HG03565 (cell line): ENCODE data around the gene AGTR2.
"Not testable (repeated sequence)": the region's sequence is repeated elsewhere in the genome, so short reads cannot be mapped to it uniquely, and the experiment has no call there.

Experiments used
- ATAC-seq: cut with Tn5 transposase; IDR thresholded peaks from one replicate; pipeline ENCODE4 v1.9.1; 2021; ENCODE audit warnings: mild to moderate bottlenecking, moderate library complexity; ENCODE audit not compliant: unreplicated experiment

The AGTR2 gene, protein sequence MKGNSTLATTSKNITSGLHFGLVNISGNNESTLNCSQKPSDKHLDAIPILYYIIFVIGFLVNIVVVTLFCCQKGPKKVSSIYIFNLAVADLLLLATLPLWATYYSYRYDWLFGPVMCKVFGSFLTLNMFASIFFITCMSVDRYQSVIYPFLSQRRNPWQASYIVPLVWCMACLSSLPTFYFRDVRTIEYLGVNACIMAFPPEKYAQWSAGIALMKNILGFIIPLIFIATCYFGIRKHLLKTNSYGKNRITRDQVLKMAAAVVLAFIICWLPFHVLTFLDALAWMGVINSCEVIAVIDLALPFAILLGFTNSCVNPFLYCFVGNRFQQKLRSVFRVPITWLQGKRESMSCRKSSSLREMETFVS

DNA sequence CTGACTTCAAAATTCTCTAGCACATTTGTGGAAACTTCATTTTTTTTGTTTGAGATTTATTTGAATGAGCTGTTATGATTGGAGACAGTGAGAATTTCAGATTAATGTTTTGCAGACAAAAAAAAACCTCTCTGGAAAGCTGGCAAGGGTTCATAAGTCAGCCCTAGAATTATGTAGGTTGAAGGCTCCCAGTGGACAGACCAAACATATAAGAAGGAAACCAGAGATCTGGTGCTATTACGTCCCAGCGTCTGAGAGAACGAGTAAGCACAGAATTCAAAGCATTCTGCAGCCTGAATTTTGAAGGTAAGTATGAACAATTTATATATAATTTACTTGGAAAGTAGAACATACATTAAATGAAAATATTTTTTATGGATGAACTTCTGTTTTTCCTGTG, at the start of gene AGTR2:
AGTR2 (plus strand) TSS at position 234 of the 400 bp plus-strand sequence. CDS start 1,537 bp downstream, outside the sequence.
- ATAC-seq = no peak

DNA sequence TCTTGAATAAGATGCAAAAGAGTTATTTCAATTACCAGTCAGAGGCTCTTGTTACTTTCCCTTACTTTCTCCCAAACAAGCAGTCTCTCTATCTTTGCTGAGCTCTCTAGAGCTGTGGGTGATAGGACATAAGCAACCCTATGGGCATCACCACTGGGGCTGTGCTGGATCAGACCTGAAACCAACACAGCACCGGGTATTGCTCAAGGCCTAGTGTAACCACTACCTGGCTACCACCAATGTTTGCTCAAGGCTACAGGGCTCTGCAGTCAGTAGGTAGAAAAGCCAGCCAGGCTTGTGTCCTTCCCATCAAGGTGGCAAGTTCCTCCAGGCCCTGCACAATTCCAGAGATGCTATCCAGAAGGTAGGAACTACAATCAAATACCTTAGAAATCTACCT, 35.3 kb upstream of the AGTR2 start:
- no peak for ATAC-seq

DNA sequence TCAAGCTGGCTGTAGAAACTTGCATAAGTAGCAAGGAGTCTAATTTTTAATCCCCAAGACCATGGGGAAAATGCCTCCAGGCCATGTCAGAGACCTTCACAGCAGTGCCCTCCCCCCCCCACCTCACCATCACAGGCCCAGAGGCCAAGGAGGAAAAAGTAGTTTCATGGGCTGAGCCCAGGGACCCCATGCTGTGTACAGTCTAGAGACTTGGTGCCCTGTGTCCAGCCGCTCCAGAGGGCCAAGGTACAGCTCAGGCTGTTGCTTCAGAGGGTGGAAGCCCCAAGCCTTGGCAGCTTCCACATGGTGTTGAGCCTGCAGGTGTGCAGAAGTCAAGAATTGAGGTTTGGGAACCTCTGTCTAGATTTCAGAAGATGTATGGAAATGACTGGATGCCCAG, 29.3 kb upstream of the AGTR2 start:
- ATAC-seq = not testable (repeated sequence)

DNA sequence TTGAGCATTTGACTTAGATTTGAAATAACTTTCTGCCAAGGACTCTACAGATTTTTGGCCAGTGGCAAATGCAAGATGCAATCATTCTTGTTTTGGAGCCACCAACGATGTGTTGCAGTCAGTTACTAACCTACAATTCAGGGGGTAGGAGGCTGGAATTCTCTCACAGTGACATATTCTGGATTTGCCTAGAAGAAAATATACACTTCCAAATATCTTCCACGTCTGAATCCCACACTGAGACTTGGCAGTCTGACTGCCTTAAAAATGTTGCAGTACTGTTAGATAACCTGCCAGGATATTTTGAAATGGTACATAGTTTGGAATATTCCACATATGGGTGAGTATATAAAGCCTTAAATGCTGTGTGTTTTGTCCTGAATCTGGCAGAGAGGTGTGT, 27.6 kb upstream of the AGTR2 start:
- no peak for ATAC-seq

DNA sequence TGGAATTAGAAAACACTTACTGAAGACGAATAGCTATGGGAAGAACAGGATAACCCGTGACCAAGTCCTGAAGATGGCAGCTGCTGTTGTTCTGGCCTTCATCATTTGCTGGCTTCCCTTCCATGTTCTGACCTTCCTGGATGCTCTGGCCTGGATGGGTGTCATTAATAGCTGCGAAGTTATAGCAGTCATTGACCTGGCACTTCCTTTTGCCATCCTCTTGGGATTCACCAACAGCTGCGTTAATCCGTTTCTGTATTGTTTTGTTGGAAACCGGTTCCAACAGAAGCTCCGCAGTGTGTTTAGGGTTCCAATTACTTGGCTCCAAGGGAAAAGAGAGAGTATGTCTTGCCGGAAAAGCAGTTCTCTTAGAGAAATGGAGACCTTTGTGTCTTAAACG, 2.4 kb downstream of the AGTR2 start:
- no peak for ATAC-seq

DNA sequence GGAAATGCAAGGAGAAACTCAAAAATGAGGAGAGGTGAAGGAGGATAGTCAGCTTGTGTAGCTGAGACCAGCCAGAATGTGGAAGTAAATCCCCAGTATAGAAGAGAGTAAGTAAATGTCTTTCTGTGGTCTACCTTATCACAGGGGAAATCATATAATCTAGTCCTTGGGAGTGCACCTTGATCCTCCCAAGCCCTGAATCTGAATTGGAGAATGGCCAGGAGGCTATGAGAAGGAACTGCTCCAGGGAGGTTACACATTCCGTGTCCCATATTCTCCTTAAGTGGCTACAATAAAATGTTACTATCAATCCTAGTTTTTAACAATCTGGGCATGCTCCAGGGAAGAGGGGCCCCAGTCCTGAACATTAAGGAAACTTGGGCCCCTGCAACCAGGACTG, 10.8 kb downstream of the AGTR2 start:
- ATAC-seq = no peak

DNA sequence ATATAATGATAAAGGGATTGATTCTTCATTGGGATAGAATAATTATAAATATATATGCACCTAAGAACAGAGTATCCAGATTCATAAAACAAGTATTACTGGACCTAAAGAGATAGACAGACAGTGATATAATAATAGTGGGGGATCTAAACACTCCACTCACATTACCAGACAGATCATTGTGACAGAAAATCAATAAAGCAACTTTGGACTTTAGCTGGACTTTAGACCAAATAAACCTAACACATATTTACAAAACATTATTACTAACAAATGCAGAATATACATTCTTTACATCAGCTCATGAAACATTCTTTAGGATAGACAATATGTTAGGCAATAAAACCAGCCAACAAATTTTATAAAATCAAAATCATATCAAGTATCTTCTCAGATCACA, 14.6 kb downstream of the AGTR2 start:
- no peak for ATAC-seq

DNA sequence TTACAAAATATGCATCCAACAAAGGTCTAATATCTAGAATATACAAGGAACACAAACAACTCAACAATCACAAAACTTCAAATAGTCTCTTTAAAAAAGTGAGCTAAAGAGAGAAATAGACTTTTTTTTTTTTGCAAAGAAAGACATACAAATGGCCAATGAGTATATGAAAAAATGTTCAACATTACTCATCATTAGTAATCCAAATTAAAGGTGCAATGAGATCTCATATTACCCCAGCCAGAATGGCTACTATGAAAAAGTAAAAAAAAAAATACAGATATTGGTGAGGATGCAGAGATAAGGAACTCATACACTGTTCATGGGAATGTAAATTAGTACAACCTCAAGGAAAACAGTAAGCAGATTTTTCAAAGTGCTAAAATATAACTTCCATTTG, 24.1 kb downstream of the AGTR2 start:
- ATAC-seq = no peak

DNA sequence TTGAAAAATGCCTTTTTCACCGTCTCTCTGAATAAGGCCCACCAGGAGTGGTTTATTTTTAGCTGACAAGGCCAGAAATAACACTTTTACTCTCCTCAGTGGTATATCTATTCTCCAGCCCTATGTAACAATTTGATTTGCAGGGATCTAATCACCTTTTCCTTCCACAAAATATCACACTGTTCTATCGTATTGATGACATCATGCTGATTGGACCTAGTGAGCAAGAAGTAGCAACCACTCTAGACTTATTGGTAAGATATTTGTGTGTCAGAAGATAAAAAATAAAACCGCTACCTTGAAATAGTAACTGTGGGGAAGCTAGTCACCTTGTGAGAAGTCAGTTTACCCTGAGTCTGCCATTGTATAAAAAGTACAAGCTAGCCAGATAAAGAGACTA, 27.7 kb downstream of the AGTR2 start:
- ATAC-seq = no peak

DNA sequence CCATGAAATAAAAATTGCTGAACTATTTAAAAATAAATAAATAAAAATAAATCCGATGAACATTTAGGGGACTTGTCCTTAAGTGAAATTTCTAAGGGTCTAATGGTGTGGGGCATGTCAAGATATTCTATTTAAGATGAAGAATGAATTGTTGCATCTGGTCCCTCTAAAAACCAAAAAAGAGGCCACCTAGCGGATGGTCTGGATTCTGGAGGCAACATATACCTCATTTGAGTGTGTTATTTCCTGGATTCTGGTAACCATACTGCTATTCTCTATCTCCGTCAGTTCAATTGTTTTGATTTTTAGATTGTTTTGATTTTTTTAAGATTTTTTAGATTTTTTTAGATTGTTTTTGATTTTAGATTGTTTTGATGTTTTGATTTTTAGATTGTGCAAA, 28.3 kb downstream of the AGTR2 start:
- no peak for ATAC-seq

DNA sequence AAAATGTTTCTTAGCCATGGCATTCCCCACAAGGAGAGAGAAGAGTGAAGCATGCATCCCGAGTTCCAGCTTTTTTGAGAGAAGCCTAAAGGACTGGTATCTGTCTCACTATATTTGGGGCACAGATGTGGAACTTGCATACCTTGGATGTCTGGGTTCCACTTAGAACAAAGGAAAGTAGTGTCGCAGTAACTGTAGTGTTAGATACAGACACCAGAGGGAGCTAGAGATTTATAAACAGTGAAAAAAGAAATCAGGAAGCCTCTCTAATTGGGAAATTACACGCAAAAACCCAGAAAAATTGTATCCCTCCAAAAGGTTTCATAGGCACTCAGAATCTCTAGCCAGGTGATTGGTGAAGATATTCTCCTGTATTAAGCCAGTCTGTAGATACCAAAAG, 34.4 kb downstream of the AGTR2 start:
- no peak for ATAC-seq

DNA sequence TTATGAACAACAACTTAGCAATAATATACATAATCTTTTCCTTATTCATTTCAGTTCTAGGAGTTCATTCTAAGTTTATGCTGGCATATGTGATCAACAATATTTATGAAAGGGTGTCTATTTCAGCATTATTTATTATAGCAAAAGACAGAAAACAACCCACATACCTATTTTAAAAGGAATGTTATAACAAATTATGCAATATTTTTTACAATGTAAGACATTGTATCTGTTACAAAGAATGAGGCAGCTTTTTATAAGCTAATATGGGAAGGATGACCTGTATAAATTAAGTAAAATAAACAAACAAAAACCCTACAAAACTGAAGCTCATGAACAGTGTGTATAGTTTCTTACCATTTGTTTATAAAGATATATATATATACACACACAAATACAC, 42.7 kb downstream of the AGTR2 start:
- no peak for ATAC-seq

DNA sequence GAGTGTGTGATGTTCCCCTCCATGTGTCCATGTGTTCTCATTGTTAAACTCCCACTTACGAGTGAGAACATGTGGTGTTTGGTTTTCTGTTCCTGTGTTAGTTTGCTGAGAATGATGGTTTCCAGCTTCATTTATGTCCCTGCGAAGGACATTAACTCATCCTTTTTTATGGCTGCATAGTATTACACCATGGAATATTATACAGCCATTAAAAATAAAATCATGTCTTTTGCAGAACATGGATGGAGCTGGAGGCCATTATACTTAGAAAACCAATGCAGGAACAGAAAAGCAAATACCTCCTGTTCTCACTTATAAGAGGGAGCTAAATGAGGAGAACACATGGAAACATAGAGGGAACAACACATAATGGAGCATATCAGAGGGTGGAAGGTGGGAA, 46.5 kb downstream of the AGTR2 start:
- not testable (repeated sequence) for ATAC-seq
